Prostate gland (tissue), 2 donors: Measurements from ENCODE around the gene FDXACB1. TPM values are rescaled to one million over a fixed set of nuclear protein-coding genes. Genes with fewer than 3 reads are reported as not detected.

Source experiments
- DNase-seq: peaks from one replicate; pipeline ENCODE4 v3.0.0-alpha.2; 2019; ENCODE audit warnings: low spot score
- H3K27ac ChIP-seq, 2 donors: fragments of 200-600 bp; sonication (generic); 2 replicates each; pipeline ENCODE4 v1.5.1; 2017 to 2019
- H3K27me3 ChIP-seq: fragments of 200-600 bp; sonication (generic); replicated peaks from 2 replicates; pipeline ENCODE4 v1.5.1; 2019; ENCODE audit not compliant: insufficient read depth
- H3K36me3 ChIP-seq, 2 donors: fragments of 200-600 bp; sonication (generic); 1 replicate in 1 of 2; 2 replicates in 1 of 2; pipeline versions ENCODE4 v1.5.1 to v1.8.1; 2017 to 2019
- H3K4me1 ChIP-seq: fragments of 200-600 bp; sonication (generic); replicated peaks from 2 replicates; pipeline ENCODE4 v1.5.1; 2019
- H3K4me3 ChIP-seq, 2 donors: fragments of 200-600 bp; sonication (generic); 2 replicates each; pipeline ENCODE4 v1.5.1; 2017 to 2019
- H3K9me3 ChIP-seq: fragments of 200-600 bp; sonication (generic); 2 replicates; pipeline ENCODE4 v1.5.1; 2017
- POLR2A ChIP-seq: fragments of 450-650 bp; IDR thresholded peaks from one replicate; pipeline ENCODE4 v1.6.1; 2016; ENCODE audit warnings: antibody characterized with exemption, mild to moderate bottlenecking
- POLR2AphosphoS5 ChIP-seq: sonication (generic); formaldehyde crosslinking; IDR thresholded peaks from one replicate; pipeline ENCODE4 v1.6.1; 2017; ENCODE audit warnings: antibody characterized with exemption
- WGBS: methylation state at CpG from one replicate; pipeline ENCODE4 v1.1.5; 2018; 5-methylcytosine and 5-hydroxymethylcytosine counted together
- intact Hi-C: fragments of 100-400 bp; cut with DNase I; formaldehyde crosslinking; loops from one replicate; pipeline ENCODE4 v1.14.2; 2022
- total RNA-seq, 2 donors: library from RNA; depleted of rRNA; stranded (reverse); fragments of >200 nt; gene quantifications; one replicate each; pipeline ENCODE4 v1.1.0, GENCODE V29; 2016
- TF ChIP-seq, protein P1 (sequence below), 4 experiments: fragments of 200-600 bp in 2 of 4; fragments of 450-650 bp in 2 of 4; sonication (generic) in 2 of 4; IDR thresholded peaks; 1 replicate in 3 of 4; 2 replicates in 1 of 4; pipeline ENCODE4 v1.5.1; 2016 to 2019; ENCODE audit warnings: antibody characterized with exemption in 4 of 4, mild to moderate bottlenecking in 2 of 4, moderate library complexity in 2 of 4

The FDXACB1 gene
- total RNA-seq, 2 donors from 2014 or later = 2.7 to 7.6 TPM

DNA sequence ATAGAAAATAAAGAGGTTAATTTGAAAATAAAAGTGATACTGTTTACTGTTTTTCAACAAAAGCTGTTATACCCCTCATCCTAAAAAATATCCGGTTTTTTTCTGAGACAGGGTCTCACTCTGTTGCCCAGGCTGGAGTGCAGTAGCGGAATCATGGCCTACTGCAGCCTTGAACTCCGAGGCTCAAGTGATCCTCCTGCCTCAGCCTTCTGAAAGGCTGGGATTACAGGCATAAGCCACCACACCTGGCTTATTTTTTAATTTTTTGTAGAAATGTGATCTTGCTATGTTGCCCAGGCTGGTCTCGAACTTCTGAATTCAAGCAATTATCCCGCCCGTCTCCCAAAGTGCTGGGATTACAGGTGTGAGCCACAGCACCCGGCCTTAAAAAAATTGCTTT, 43.3 kb downstream of the FDXACB1 start:
- WGBS = 96% methylated on average over 7 of the region's 7 CpGs
- no peak for DNase-seq
- Histone ChIP-seq H3K27ac (no peak overlapping the region), H3K4me1 (no peaks in the 10 kb centered on the region), H3K4me3 (no peak overlapping the region), H3K36me3 (no peaks in the 10 kb centered on the region), H3K27me3 (no peaks in the 10 kb centered on the region), H3K9me3 (no peaks in the 10 kb centered on the region)
- no peak for TF ChIP-seq POLR2AphosphoS5
- TF ChIP-seq, protein P1, sequence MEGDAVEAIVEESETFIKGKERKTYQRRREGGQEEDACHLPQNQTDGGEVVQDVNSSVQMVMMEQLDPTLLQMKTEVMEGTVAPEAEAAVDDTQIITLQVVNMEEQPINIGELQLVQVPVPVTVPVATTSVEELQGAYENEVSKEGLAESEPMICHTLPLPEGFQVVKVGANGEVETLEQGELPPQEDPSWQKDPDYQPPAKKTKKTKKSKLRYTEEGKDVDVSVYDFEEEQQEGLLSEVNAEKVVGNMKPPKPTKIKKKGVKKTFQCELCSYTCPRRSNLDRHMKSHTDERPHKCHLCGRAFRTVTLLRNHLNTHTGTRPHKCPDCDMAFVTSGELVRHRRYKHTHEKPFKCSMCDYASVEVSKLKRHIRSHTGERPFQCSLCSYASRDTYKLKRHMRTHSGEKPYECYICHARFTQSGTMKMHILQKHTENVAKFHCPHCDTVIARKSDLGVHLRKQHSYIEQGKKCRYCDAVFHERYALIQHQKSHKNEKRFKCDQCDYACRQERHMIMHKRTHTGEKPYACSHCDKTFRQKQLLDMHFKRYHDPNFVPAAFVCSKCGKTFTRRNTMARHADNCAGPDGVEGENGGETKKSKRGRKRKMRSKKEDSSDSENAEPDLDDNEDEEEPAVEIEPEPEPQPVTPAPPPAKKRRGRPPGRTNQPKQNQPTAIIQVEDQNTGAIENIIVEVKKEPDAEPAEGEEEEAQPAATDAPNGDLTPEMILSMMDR (IDR thresholded peaks at IDR 0.05) = no peak
- TF ChIP-seq POLR2A = no peak
- intact Hi-C loops = no loop called here

DNA sequence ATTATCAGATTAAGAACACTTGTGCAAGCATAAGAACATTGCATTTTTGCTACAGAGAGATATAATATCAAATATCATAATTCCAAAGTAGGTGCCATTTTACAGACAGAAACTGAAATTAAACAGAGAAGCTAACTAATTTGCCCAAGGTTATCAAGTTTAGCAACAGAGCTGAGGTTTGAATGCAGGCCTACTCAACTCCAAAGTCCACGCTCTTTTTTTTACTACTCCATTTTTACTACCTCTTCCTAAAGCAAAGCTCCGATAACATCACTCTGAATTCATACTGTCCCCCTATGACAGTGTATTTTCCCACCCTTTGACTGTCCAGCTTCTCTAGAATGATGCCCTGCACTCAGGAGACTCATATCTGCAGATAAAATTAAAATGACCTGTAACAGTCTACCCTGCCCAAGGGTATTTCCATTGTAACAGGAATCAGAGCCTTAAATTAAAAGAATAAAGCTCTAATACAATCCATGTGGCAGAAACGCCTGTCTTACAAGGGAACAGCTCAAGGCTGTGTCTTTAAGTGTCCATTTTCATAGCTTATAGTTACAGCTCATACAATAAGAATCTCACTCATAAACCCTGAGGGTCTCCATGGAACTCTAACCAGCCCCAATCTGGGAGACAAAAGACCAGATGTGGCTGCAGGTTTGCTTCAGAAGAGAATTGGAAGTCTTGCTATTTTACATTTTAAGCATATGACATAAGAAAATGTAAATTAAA, 44.4 kb downstream of the FDXACB1 start:
- 79% methylated on average over 3 of the region's 3 CpGs for WGBS
- no peak for DNase-seq
- Histone ChIP-seq H3K27me3 (no peaks in the 10 kb centered on the region), H3K4me1 (no peaks in the 10 kb centered on the region), H3K9me3 (no peaks in the 10 kb centered on the region), H3K27ac (no peak overlapping the region), H3K36me3 (no peaks in the 10 kb centered on the region), H3K4me3 (no peak overlapping the region)
- intact Hi-C loops = no loop called here
- TF ChIP-seq, protein P1 (IDR thresholded peaks at IDR 0.05) = no peak
- TF ChIP-seq POLR2A (no peak), POLR2AphosphoS5 (no peak)

DNA sequence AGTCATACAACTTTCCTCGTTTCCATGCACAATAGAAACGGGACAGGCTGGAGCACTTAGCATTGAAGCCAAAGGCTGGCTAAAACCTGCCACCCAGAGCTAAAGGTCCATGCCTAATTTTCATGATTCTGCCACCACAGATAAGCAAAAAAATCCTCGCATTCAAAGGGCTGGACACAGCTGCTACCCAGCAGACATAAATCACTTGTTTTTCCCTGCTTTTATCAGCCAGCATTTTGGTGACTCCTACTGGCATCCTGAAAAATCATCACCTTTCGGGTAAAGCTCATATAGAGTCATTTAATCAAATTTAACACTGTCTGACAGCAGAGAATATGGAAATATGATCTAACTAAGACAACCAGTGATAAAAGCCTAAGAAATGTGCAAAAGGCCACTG, 45.4 kb downstream of the FDXACB1 start:
- 68% methylated on average over 4 of the region's 4 CpGs for WGBS
- no peaks in the 10 kb centered on the region for H3K36me3 ChIP-seq

DNA sequence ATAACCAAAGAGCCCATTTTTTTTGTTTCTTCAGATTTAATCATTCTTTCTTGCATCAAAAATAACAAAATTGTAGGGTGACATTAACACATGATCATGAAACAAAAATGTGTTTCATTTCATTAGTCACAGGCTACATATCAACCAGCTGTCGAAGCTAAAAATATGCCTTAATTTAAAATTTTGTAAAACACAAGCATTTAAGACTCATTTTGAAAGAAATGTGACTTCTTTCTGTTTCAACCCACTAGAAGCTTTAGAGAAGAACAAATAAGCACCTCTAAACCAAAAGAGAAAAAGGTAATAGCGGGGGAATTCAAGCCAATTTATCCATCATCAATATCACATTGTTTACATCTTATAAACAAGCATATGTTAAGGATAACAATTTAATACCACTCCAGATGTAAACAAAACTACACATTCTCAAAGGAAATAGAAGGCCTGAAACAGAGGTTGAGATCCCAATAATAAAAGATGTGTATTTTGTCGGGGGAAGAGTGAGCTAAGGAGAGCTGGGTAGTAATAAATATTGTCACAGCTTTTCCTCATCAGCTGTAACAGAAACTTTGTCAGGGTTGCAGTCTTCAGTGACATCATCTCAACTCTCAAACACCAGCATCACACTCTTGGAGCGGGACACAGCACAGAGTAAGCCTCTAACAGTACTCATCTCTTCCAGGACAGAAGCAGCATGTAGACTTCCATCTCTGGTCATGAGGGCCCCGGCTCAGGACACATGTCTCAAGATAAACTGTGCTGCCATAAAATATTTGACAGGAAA, 49.6 kb downstream of the FDXACB1 start:
- Histone ChIP-seq H3K9me3 (no peaks in the 10 kb centered on the region), H3K36me3 (no peaks in the 10 kb centered on the region), H3K4me1 (no peaks in the 10 kb centered on the region), H3K27me3 (no peaks in the 10 kb centered on the region), H3K4me3 (no peak overlapping the region), H3K27ac (no peak overlapping the region)
- intact Hi-C loops = no loop called here
- WGBS = 89% methylated on average over 5 of the region's 5 CpGs
- TF ChIP-seq, protein P1 (IDR thresholded peaks at IDR 0.05) = no peak
- TF ChIP-seq POLR2A (no peak), POLR2AphosphoS5 (no peak)
- DNase-seq = no peak

More for the DNA sequence above, 45.4 kb downstream of the FDXACB1 start:
- H3K27ac ChIP-seq = no peak overlapping the region
- no peaks in the 10 kb centered on the region for H3K4me1 ChIP-seq
- TF ChIP-seq POLR2A (no peak), POLR2AphosphoS5 (no peak)
- no peaks in the 10 kb centered on the region for H3K27me3 ChIP-seq
- no peaks in the 10 kb centered on the region for H3K9me3 ChIP-seq
- DNase-seq = no peak
- intact Hi-C loops = no loop called here
- no peak overlapping the region for H3K4me3 ChIP-seq

DNA sequence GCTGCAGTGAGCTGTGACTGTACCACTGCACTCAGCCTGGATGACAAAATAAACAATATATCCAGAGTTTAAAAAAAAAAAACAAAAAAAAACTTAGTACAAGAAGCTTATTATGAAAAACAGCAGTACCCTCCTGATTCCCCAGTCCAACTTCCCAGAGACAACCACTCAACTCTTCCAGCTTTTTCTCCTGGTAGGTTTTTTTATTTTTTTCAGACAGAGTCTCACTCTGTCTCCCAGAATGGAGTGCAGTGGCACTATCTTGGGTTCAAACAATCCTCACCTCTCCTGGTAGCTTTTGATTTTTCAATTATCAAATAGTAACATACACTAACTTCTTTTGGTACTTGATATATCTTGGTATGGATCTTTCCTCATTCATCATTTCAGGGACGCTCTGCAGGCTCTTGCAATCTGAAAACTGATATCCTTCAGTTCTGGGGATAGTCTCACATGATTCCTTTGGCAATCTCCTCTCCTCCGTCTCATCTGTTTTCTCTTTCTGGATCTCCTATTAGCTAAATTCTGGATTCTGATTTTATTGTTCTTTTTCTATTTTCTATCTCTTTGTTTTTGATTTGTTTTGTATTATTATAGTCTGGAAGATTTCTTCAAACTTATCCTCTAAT, 52.5 kb downstream of the FDXACB1 start:
- TF ChIP-seq POLR2A (no peak), POLR2AphosphoS5 (no peak)
- TF ChIP-seq, protein P1 (IDR thresholded peaks at IDR 0.05) = no peak
- 89% methylated on average over 2 of the region's 2 CpGs for WGBS

More for the DNA sequence above, 52.5 kb downstream of the FDXACB1 start:
- Histone ChIP-seq H3K9me3 (no peaks in the 10 kb centered on the region), H3K27ac (no peak overlapping the region), H3K27me3 (no peaks in the 10 kb centered on the region), H3K36me3 (no peaks in the 10 kb centered on the region), H3K4me3 (no peak overlapping the region), H3K4me1 (no peaks in the 10 kb centered on the region)
- intact Hi-C loops = no loop called here
- no peak for DNase-seq
